Measurements from ENCODE around the gene PALD1. TPM values are rescaled to one million over a fixed set of nuclear protein-coding genes. Genes with fewer than 3 reads are reported as not detected.

The PALD1 gene
- total RNA-seq, 2 donors from 2014 or later: 1.3 to 3.9 TPM

GRCh38 chr10:70559861-70560260, 81.3 kb downstream of the PALD1 start:
- intact Hi-C loops (cut with DNase I, micrococcal nuclease): no loop called here
- no peak for ATAC-seq
- no peak for DNase-seq

- DNase-seq (no peak), ATAC-seq (no peak)
- intact Hi-C loops (cut with DNase I, micrococcal nuclease): no loop called here
These were observed 82.0 kb downstream of the PALD1 start for GRCh38 chr10:70560511-70560941.

GRCh38 chr10:70561070-70561469, 82.5 kb downstream of the PALD1 start:
- intact Hi-C loops (cut with DNase I, micrococcal nuclease): no loop called here
- ATAC-seq: no peak
- DNase-seq: no peak

- DNase-seq (no peak), ATAC-seq (no peak)
- intact Hi-C loops (cut with DNase I, micrococcal nuclease): no loop called here
These were observed 83.0 kb downstream of the PALD1 start for GRCh38 chr10:70561558-70561957.

GRCh38 chr10:70562036-70562755, 83.6 kb downstream of the PALD1 start:
- ATAC-seq (no peak), DNase-seq (no peak)
- intact Hi-C loops (cut with DNase I, micrococcal nuclease): no loop called here

GRCh38 chr10:70563230-70563629, 84.7 kb downstream of the PALD1 start:
- ATAC-seq: no peak
- peak in 1 of 2 donors; percentile 8 for DNase-seq
- intact Hi-C loops (cut with DNase I, micrococcal nuclease): no loop called here

- intact Hi-C loops (cut with DNase I, micrococcal nuclease): no loop called here
- peak in 1 of 2 donors; percentile 15 for DNase-seq
These were observed 85.7 kb downstream of the PALD1 start for GRCh38 chr10:70564113-70564725.

GRCh38 chr10:70564901-70565351, 86.4 kb downstream of the PALD1 start:
- no peak for ATAC-seq

More at GRCh38 chr10:70564113-70564725, 85.7 kb downstream of the PALD1 start:
- ATAC-seq: no peak

GRCh38 chr10:70565556-70566514, 87.3 kb downstream of the PALD1 start:
- no peak for ATAC-seq
- no peak for DNase-seq
- intact Hi-C loops (cut with DNase I, micrococcal nuclease): no loop called here

More at GRCh38 chr10:70564901-70565351, 86.4 kb downstream of the PALD1 start:
- DNase-seq: peak in 1 of 2 donors; percentile 5
- intact Hi-C loops (cut with DNase I, micrococcal nuclease): no loop called here

- ATAC-seq (no peak), DNase-seq (no peak)
- intact Hi-C loops (cut with DNase I, micrococcal nuclease): no loop called here
These were observed 88.1 kb downstream of the PALD1 start for GRCh38 chr10:70566515-70567290.

- ATAC-seq: no peak
- no peak for DNase-seq
- intact Hi-C loops (cut with DNase I, micrococcal nuclease): no loop called here
These were observed 89.0 kb downstream of the PALD1 start for GRCh38 chr10:70567603-70568002.

GRCh38 chr10:70568113-70568512, 89.5 kb downstream of the PALD1 start:
- no peak for DNase-seq
- ATAC-seq: no peak
- intact Hi-C loops (cut with DNase I, micrococcal nuclease): no loop called here

- intact Hi-C loops (cut with DNase I, micrococcal nuclease): no loop called here
- ATAC-seq (no peak), DNase-seq (no peak)
These were observed 90.4 kb downstream of the PALD1 start for GRCh38 chr10:70568781-70569495.

- DNase-seq (no peak), ATAC-seq (no peak)
- intact Hi-C loops (cut with DNase I, micrococcal nuclease): no loop called here
These were observed 92.7 kb downstream of the PALD1 start for GRCh38 chr10:70571236-70571635.

- ATAC-seq (no peak), DNase-seq (no peak)
- intact Hi-C loops (cut with DNase I, micrococcal nuclease): no loop called here
These were observed 93.3 kb downstream of the PALD1 start for GRCh38 chr10:70571636-70572439.

GRCh38 chr10:70573599-70574506, 95.3 kb downstream of the PALD1 start:
- intact Hi-C loops (cut with DNase I, micrococcal nuclease): no loop called here
- DNase-seq (no peak), ATAC-seq (no peak)

Data from left colon (tissue), 2 donors.